Measurements from ENCODE around the gene MMP25.

DNA sequence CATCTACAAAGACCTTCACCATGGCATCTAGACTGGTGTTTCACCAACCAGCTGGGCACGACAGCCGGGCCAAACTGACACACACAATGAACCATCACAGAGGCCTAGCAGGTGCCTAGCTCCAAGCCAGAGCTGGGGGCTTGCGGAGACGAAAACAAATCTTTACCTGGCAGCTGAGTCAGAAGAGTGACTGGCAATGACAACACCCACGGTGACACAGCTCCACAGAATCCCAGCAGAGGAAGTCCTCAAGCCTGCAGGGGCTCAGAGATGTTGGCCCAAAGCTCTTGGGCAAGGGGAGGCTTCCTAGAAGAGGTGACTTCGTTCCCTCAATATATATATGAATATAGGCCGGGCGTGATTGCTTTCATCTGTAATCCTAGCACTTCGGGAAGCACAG is 5.1 kb downstream of the MMP25 start:
- TF ChIP-seq, protein P1, sequence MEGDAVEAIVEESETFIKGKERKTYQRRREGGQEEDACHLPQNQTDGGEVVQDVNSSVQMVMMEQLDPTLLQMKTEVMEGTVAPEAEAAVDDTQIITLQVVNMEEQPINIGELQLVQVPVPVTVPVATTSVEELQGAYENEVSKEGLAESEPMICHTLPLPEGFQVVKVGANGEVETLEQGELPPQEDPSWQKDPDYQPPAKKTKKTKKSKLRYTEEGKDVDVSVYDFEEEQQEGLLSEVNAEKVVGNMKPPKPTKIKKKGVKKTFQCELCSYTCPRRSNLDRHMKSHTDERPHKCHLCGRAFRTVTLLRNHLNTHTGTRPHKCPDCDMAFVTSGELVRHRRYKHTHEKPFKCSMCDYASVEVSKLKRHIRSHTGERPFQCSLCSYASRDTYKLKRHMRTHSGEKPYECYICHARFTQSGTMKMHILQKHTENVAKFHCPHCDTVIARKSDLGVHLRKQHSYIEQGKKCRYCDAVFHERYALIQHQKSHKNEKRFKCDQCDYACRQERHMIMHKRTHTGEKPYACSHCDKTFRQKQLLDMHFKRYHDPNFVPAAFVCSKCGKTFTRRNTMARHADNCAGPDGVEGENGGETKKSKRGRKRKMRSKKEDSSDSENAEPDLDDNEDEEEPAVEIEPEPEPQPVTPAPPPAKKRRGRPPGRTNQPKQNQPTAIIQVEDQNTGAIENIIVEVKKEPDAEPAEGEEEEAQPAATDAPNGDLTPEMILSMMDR (IDR thresholded peaks at IDR 0.05), result no peak
- TF ChIP-seq, protein P2, sequence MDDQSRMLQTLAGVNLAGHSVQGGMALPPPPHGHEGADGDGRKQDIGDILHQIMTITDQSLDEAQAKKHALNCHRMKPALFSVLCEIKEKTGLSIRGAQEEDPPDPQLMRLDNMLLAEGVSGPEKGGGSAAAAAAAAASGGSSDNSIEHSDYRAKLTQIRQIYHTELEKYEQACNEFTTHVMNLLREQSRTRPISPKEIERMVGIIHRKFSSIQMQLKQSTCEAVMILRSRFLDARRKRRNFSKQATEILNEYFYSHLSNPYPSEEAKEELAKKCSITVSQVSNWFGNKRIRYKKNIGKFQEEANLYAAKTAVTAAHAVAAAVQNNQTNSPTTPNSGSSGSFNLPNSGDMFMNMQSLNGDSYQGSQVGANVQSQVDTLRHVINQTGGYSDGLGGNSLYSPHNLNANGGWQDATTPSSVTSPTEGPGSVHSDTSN (IDR thresholded peaks at IDR 0.05), result no peak
- TF ChIP-seq, protein P3, sequence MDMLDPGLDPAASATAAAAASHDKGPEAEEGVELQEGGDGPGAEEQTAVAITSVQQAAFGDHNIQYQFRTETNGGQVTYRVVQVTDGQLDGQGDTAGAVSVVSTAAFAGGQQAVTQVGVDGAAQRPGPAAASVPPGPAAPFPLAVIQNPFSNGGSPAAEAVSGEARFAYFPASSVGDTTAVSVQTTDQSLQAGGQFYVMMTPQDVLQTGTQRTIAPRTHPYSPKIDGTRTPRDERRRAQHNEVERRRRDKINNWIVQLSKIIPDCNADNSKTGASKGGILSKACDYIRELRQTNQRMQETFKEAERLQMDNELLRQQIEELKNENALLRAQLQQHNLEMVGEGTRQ (IDR thresholded peaks at IDR 0.05; ENCODE audit: borderline replicate concordance, low read depth, low read length), result no peak
- no peak for TF ChIP-seq POLR2AphosphoS5 (IDR thresholded peaks at IDR 0.05; ENCODE audit: low read depth, low read length)
- no peak for TF ChIP-seq EZH2phosphoT487 (IDR thresholded peaks at IDR 0.05; ENCODE audit: borderline replicate concordance, low read depth)
- no peak for TF ChIP-seq SIN3A (IDR thresholded peaks at IDR 0.05; ENCODE audit: borderline replicate concordance, low read depth, low read length)

All from SK-N-SH (cell line).